Mammary epithelial cell (primary cell): ENCODE data around the gene RAD52.

Experiments
- CTCF ChIP-seq, 2 donors: IDR thresholded peaks in 1 of 2; conservative IDR thresholded peaks in 1 of 2; 2 replicates each; pipeline ENCODE4 v1.5.1; 2011 to 2012; ENCODE audit warnings: inconsistent platforms in 2 of 2, low read length in 2 of 2, mild to moderate bottlenecking in 2 of 2, control low read depth in 1 of 2, low read depth in 1 of 2; ENCODE audit not compliant: insufficient read depth in 1 of 2; ENCODE audit errors: extremely low read depth in 1 of 2
- EZH2 ChIP-seq: IDR thresholded peaks from 2 replicates; pipeline ENCODE4 v1.6.1; 2012; ENCODE audit warnings: low read length, inconsistent platforms, borderline replicate concordance

- TF ChIP-seq CTCF (conservative IDR thresholded peaks at IDR 0.05 in 1 of 2, IDR thresholded peaks at IDR 0.05 in 1 of 2; ENCODE audit: extremely low read depth in 1 of 2, insufficient read depth in 1 of 2, low read depth in 1 of 2, low read length in 2 of 2) = no peak
- TF ChIP-seq EZH2 = no peak
These were observed 24.9 kb upstream of the RAD52 start for GRCh38 chr12:974271-974862.
